Middle frontal gyrus (tissue), 1 donor: ENCODE data around the gene NPEPPS.
"Not testable (repeated sequence)": the region's sequence is repeated elsewhere in the genome, so short reads cannot be mapped to it uniquely, and the experiment has no call there.

ENCODE experiments used
- DNase-seq: peaks from one replicate; pipeline ENCODE4 v3.0.0-alpha.2; 2015; ENCODE audit warnings: low spot score; ENCODE audit errors: extremely low spot score

The NPEPPS gene, protein sequence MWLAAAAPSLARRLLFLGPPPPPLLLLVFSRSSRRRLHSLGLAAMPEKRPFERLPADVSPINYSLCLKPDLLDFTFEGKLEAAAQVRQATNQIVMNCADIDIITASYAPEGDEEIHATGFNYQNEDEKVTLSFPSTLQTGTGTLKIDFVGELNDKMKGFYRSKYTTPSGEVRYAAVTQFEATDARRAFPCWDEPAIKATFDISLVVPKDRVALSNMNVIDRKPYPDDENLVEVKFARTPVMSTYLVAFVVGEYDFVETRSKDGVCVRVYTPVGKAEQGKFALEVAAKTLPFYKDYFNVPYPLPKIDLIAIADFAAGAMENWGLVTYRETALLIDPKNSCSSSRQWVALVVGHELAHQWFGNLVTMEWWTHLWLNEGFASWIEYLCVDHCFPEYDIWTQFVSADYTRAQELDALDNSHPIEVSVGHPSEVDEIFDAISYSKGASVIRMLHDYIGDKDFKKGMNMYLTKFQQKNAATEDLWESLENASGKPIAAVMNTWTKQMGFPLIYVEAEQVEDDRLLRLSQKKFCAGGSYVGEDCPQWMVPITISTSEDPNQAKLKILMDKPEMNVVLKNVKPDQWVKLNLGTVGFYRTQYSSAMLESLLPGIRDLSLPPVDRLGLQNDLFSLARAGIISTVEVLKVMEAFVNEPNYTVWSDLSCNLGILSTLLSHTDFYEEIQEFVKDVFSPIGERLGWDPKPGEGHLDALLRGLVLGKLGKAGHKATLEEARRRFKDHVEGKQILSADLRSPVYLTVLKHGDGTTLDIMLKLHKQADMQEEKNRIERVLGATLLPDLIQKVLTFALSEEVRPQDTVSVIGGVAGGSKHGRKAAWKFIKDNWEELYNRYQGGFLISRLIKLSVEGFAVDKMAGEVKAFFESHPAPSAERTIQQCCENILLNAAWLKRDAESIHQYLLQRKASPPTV

GRCh38 chr17:47530557-47531232 lies at the start of gene NPEPPS:
NPEPPS (plus strand) TSS chr17:47531108; CDS start chr17:47531301, 193 bp downstream.
- DNase-seq = peak; percentile 35

DNA sequence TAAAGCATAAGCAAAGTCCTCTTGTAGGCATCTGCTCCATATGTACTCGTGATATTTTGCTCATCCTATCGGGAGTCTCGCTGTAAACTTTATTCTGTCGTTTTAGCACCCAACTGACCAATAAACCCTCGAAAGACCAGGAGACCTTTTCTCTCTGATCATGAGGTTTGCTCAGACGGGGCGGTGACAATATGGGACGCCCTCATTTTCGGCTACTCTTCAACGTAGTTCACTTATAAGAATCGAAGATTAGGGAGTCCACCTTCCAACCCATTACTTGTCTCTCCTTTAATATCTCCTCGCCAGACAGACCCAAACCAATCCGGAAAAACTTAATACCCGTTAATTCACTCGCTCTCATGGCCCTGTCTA lies 39.1 kb upstream of the NPEPPS start:
- not testable (repeated sequence) for DNase-seq

- DNase-seq = not testable (repeated sequence)
These were observed 31.8 kb upstream of the NPEPPS start for GRCh38 chr17:47499074-47499473.

- DNase-seq = not testable (repeated sequence)
These were observed 31.4 kb upstream of the NPEPPS start for GRCh38 chr17:47499494-47499893.

DNA sequence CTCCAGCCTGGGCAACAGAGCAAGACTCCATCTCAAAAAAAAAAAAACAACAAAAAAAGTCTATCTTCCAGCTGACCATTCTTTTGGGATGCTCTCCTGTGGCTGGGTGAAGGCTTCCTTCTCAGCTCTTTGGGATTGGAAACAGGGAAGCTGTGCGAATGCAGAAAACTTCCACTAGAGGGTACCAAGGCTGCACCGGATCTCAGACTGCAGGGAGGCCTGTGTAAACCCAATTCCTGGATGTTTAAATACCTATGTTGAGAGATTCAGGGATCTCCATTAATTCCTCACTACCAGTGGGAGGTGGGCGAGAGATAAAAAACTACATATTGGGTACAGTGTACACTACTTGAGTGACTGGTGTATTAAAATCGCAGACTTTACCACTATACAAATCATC lies 30.3 kb upstream of the NPEPPS start:
- DNase-seq = not testable (repeated sequence)

DNA sequence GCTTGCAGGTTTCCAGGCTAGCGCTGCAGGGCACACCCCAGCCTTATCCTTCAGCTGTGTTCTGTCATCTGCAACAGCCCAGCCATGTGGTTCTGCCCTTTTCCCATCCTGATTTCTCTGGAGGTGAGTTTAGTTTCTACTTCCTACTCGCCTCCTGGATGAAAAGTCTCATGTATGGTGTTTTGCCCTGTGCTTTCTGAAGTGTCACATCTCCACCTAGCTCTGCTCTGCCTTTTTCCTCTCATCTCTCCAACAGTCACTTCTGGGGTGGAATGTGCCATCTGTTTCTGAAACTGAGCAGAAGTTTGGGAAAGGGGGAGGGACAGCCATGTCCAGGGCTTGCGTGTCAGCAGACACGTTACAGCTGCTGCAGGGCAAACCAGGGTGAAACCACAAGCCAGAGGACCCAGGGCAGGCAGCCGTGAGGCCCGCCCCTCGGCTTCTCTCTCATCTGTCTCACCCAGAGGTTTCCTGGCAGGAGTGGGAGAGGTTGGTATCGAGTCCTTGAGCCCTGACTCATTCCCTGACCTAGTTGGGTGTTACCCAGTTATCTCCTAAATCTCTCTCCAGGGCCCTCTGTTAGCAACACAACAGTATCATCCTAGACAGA lies 28.7 kb upstream of the NPEPPS start:
- DNase-seq = not testable (repeated sequence)

- not testable (repeated sequence) for DNase-seq
These were observed 28.0 kb upstream of the NPEPPS start for GRCh38 chr17:47502776-47503455.

DNA sequence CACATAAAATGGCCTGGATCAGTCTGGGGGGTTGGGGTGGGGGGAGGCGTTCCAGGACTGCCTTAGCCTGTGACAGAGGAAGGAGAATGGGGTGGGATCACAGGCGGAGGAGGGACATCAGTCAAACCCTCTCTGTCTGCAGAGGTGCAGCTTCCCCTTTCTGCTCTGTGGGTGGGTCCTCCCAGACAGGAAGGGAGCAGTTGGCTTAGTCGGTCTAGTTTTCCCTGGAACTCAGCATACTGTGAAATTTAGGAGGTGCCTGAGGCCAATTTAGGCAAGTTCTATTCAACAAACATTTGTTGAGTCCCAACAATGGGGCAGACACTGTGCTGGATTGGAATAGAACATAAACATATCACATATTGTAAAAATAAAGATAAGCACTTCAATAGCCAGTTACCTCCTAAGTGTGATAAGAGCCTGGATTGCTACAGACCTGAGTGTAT lies 19.2 kb upstream of the NPEPPS start:
- not testable (repeated sequence) for DNase-seq

DNA sequence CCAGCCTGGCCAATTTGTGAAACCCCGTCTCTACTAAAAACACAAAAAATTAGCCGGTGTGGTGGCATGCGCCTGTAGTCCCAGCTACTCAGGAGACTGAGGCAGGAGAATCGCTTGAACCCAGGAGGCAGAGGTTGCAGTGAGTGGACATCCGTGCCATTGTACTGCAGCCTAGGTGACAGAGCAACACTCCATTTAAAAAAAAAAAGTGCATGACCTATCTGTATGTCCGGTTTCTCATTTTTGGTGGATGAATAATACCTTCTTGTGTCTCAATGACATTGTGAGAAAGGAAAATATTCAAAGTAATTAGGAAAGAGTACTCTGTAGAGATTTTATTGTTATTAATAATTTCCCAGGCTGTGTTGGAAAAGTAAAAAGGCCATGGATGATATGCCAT lies 17.6 kb upstream of the NPEPPS start:
- DNase-seq = not testable (repeated sequence)

DNA sequence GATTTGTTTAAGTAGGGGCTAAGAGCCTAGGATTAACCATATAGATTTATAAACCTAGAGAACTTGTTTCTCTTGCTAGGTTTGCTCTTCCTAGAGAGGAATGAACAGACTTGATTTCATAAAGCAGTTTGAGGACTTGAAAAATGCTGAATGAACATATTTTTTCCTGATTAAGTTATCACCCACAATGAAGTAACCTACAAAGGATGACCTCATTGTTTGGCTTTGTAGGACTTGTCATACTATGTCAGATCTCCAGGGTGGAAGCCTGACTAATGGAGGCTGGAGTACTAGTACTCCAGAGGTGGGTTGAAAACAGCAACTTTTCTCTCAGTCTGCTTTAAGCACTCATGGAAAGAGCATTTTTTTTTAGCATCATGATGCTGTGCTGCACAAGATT lies 12.0 kb upstream of the NPEPPS start:
- DNase-seq = not testable (repeated sequence)

DNA sequence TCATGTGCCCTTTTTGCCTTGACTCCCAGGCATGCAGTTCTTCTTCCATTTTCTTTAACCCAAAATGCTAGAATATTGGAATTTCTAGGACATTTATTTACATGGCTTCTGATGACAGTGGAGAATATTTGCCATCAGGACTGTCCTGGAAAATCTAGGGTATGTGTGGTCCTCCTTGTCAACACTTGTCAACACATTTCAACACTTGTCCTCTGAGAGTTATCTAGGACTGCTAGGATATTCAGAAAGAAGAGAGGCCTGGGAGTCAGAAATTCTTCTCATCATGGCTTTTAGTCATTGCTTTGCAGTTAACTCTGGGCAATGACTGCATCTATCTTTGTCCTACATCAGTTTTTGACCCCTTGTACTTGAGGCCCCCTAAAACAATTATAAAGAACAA lies 11.5 kb upstream of the NPEPPS start:
- not testable (repeated sequence) for DNase-seq

GRCh38 chr17:47520279-47520678 lies 10.6 kb upstream of the NPEPPS start:
- not testable (repeated sequence) for DNase-seq

- not testable (repeated sequence) for DNase-seq
These were observed 9.5 kb upstream of the NPEPPS start for GRCh38 chr17:47521434-47521833.

DNA sequence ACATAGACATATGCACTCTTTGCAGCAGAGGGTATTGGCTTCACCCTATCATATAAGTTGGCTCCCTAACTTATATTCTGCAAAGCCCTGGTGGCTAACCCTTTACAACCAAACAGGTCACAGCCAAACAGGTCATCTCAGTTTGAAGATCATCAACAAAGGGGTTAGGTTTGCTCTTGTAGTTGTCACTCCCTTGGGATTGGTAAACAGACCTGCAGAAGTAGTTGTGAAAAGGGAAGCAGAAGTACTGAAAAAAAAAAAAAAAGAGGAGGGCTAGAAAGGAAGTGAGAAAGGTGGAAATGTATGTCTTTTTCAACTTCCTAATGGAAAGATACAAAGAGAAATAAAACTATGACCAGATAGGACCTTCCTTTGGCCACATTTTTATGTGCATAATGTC lies 8.6 kb upstream of the NPEPPS start:
- not testable (repeated sequence) for DNase-seq

- DNase-seq = not testable (repeated sequence)
These were observed 419 bp downstream of the NPEPPS start for GRCh38 chr17:47531233-47531820.

DNA sequence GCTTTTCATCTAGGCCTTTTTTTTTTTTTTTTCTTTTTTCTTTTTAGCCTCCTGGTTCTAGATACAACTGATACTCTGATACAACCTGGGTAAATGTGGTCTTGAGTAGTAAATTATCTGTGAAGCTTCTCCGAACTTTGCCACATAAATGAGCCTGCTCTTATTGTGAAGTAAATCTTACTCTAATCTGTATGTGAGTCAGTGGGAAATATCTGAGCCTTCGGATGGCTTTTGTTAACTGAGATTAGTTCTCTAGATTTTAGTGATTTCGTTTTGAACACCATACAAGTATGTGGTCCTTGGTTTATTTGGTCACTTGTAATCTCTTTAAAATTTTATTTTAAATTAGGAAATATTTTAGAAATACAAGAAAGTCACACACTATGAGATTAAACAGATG lies 8.2 kb downstream of the NPEPPS start:
- not testable (repeated sequence) for DNase-seq

DNA sequence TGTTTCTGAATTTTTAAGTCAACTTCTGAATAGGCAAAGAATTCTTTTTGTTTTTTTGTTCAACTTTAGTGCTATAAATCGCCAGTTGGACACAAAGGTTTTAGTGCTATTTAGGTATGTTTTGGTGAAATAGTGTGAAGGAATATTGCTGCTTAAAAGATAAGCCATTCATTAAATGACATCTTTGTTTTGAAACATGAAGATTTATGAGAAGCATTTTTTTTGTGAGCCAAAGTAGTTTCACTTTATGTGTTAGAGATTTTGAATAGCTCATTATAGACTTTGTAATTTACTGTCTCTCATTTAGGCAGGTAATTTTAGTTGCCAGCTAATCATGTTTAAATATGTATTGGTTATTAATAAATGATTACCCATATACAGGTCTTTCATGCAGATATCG lies 10.8 kb downstream of the NPEPPS start:
- DNase-seq = not testable (repeated sequence)

DNA sequence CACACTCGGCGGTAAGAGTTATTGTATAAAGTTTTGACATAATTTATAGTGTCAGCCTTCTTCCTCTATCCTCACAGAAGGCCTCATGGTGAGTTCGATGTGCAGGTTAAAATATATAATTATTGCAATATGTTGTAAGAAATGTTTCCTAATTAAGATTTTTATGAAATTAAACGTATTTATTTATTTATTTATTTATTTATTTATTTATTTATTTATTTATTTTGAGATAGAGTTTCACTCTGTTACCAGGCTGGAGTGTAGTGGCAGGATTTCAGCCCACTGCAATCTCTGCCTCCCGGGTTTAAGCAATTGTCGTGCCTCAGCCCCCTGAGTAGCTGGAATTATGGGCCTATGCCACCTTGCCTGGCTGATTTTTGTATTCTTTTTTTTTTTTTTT lies 13.4 kb downstream of the NPEPPS start:
- not testable (repeated sequence) for DNase-seq

- DNase-seq = not testable (repeated sequence)
These were observed 23.8 kb downstream of the NPEPPS start for GRCh38 chr17:47554733-47555132.

DNA sequence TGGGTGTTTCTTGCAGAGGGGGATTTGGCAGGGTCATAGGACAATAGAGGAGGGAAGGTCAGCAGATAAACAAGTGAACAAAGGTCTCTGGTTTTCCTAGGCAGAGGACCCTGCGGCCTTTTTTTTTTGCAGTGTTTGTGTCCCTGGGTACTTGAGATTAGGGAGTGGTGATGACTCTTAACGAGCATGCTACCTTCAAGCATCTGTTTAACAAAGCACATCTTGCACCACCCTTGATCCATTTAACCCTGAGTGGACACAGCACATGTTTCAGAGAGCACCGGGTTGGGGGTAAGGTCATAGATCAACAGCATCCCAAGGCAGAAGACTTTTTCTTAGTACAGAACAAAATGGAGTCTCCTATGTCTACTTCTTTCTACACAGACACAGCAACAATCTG lies 25.2 kb downstream of the NPEPPS start:
- not testable (repeated sequence) for DNase-seq
